Activated CD4-positive, alpha-beta T cell treated with anti-CD3 and anti-CD28 coated beads, Interleukin-2, amount 10 ng/mL, durations not matched to agents 7 days and 5 days (primary cell): Measurements from ENCODE around the gene VPS8. TPM values are rescaled to one million over a fixed set of nuclear protein-coding genes. Genes with fewer than 3 reads are reported as not detected.
"Not testable (repeated sequence)": the region's sequence is repeated elsewhere in the genome, so short reads cannot be mapped to it uniquely, and the experiment has no call there.

Source experiments
- CTCF ChIA-PET: fragments of 350-600 bp; sonication (Branson Sonifier 250); formaldehyde crosslinking; loops from one replicate; lab custom pipeline; 2021; ENCODE audit warnings: antibody characterized with exemption; lab: Charles Lee
- POLR2A ChIA-PET: fragments of 350-600 bp; sonication (Branson Sonifier 250); formaldehyde crosslinking; loops from one replicate; lab custom pipeline; 2021; ENCODE audit warnings: antibody characterized with exemption; lab: Charles Lee
- DNase-seq: peaks from one replicate; pipeline ENCODE4 v3.0.0-alpha.2; 2020
- H3K27ac Mint-ChIP-seq: one replicate; pipeline ENCODE4 v1.8.0; 2021; ENCODE audit warnings: mild to moderate bottlenecking, moderate library complexity, mixed read lengths
- H3K27me3 Mint-ChIP-seq: one replicate; pipeline ENCODE4 v1.8.0; 2021; ENCODE audit warnings: mixed read lengths
- H3K36me3 Mint-ChIP-seq: one replicate; pipeline ENCODE4 v1.8.0; 2021; ENCODE audit warnings: low read depth, mixed read lengths
- H3K4me1 Mint-ChIP-seq: one replicate; pipeline ENCODE4 v1.8.0; 2021; ENCODE audit warnings: mixed read lengths
- H3K4me3 Mint-ChIP-seq: one replicate; pipeline ENCODE4 v1.8.0; 2021; ENCODE audit warnings: mild to moderate bottlenecking, moderate library complexity, mixed read lengths
- H3K9me3 Mint-ChIP-seq: one replicate; pipeline ENCODE4 v1.8.0; 2021; ENCODE audit warnings: mixed read lengths
- total RNA-seq, 2 experiments: library from RNA; stranded (reverse); gene quantifications; one replicate each; pipeline ENCODE4 v1.2.3, GENCODE V29; 2021

The VPS8 gene
- total RNA-seq, 2 experiments from 2014 or later: 63.0 to 69.3 TPM

DNA sequence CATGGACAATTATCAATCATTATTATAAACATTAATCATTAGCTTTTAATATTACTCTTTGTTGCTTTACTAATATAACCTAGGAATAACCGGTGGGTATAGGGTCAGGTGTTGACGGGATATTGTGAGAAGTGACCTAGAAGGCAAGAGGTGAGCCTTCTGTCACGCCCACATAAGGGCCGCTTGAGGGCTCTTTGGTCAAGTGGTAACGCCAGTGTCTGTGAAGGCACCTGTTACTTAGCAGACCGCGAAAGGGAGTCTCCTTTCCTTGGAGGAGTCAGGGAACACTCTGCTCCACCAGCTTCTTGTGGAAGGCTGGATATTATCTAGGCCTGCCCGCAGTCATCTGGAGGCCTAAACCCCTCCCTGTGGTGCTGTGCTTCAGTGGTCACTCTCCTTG lies 142.9 kb downstream of the VPS8 start:
- H3K9me3 Mint-ChIP-seq, H3K4me3 Mint-ChIP-seq, H3K4me1 Mint-ChIP-seq, H3K27ac Mint-ChIP-seq, POLR2A ChIA-PET, DNase-seq, H3K27me3 Mint-ChIP-seq: not testable (repeated sequence)
- peaks cover 29% of the 10 kb centered on the region for H3K36me3 Mint-ChIP-seq
- CTCF ChIA-PET: interaction anchor here (1.5 kb wide), 1 partner anchor 11 kb away, joined by 5 read pairs; no protein-coding TSS in a partner anchor

DNA sequence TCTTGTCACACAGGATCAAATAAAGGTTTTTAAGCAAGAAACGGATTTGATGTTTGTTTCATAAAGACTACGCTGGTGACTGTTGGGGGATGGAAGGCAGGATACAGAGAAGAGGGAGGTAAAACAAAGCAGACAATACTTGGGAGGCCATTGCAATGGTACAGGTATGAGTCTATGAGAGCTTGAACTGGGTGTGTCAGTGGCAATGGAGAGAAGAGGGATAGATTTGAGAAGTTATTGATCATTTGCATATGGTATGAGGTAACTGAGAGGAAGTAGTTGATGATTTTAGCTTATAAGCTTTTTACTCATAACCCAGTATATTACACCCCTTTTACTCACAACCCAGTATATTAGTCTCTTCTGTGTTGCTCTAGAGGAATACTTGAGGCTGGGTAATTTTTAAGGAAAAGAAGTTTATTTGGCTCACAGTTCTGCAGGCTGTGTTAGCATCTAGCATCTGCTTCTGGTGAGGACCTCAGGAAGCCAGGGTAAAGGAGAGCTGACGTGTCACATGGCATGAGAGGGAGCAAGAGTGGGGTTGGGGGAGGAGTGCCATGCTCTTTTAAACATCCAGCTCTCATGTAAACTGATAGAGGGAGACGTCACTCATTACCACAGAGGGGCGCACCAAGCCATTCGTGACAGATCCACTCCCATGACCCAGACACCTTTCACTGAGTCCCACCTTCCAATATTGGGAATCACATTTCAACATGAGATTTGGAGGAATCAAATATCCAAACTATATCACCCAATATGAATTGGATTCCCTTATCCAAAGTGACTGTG lies 153.9 kb downstream of the VPS8 start:
- Mint-ChIP-seq H3K27ac (no peak overlapping the region), H3K36me3 (peaks cover 45% of the 10 kb centered on the region), H3K9me3 (no peaks in the 10 kb centered on the region), H3K27me3 (no peaks in the 10 kb centered on the region), H3K4me3 (no peak overlapping the region), H3K4me1 (peaks cover 16% of the 10 kb centered on the region)
- CTCF ChIA-PET: interaction anchor here (0.6 to 1.1 kb wide), 3 partner anchors 10 to 1973 kb away, joined by 3 to 5 read pairs (median 3); no protein-coding TSS in a partner anchor
- POLR2A ChIA-PET: no interaction called here
- no peak for DNase-seq

DNA sequence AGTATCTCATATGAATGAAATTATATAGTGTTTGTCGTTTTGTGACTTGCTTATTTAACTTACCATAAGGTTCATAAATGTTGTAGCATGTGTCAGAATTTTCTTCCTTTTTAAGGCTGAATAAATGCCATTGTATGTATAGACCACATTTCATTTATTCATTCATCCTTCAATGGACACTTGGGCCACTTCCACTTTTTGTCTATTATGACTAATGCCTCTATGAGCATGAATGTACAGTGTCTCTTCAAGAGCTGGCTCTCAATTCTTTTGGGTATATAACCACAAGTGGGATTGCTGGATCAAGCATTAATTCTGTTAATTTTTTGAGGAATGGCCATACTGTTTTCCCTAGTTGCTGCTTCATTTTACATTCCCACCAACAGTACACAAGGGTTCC lies 156.1 kb downstream of the VPS8 start:
- peaks cover 16% of the 10 kb centered on the region for H3K4me1 Mint-ChIP-seq

DNA sequence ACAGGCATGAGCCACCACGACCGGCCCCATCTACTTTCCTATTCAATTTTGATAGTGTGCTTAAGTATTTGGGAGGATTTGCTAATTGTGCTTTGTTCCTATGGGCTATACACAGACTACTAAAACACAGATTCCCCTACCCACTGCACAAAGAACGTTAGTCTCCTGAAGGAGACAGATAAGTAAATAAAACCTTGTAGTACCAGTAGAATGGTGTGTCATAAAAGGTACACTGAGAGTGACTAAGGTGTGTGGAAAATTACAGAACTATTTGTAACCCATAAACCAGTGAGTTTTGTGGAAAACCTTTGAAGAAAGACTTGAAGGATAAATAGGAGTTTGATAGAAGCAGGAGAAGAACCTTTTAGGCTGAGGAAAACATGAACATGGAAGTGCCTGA lies 158.2 kb downstream of the VPS8 start:
- DNase-seq: no peak
- peaks cover 64% of the 10 kb centered on the region for H3K36me3 Mint-ChIP-seq
- no peak overlapping the region for H3K4me3 Mint-ChIP-seq
- H3K27ac Mint-ChIP-seq: no peak overlapping the region
- H3K27me3 Mint-ChIP-seq: no peaks in the 10 kb centered on the region
- ChIA-PET POLR2A (no interaction called here), CTCF (no interaction called here)
- peaks cover 16% of the 10 kb centered on the region for H3K4me1 Mint-ChIP-seq
- H3K9me3 Mint-ChIP-seq: peaks cover 2% of the 10 kb centered on the region

More for the DNA sequence above, 156.1 kb downstream of the VPS8 start:
- no peaks in the 10 kb centered on the region for H3K27me3 Mint-ChIP-seq
- no peak for DNase-seq
- no peak overlapping the region for H3K27ac Mint-ChIP-seq
- peaks cover 51% of the 10 kb centered on the region for H3K36me3 Mint-ChIP-seq
- POLR2A ChIA-PET: no interaction called here
- H3K9me3 Mint-ChIP-seq: no peaks in the 10 kb centered on the region
- H3K4me3 Mint-ChIP-seq: no peak overlapping the region
- CTCF ChIA-PET: no interaction called here

DNA sequence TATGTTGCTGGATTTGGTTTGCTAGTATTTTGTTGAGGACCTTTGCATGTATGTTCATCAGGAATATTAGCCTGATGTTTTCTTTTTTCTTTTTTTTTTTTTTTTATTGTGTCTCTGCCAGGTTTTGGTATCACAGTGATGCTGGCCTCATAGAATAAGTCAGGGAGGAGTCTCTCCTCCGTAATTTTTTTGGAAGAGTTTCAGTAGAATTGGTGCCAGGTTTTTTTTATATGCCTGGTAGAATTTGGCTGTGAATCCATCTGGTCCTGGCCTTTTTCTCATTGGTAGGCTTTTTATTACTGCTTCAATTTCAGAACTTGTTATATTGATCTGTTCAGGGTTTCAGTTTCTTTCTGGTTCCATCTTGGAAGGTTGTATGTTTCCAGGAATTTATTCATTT lies 165.8 kb downstream of the VPS8 start:
- DNase-seq: no peak
- H3K27me3 Mint-ChIP-seq: no peaks in the 10 kb centered on the region
- ChIA-PET CTCF (no interaction called here), POLR2A (no interaction called here)
- H3K36me3 Mint-ChIP-seq: peaks cover 46% of the 10 kb centered on the region
- peaks cover 7% of the 10 kb centered on the region for H3K9me3 Mint-ChIP-seq
- no peaks in the 10 kb centered on the region for H3K4me1 Mint-ChIP-seq
- H3K4me3 Mint-ChIP-seq: no peak overlapping the region
- H3K27ac Mint-ChIP-seq: no peak overlapping the region

DNA sequence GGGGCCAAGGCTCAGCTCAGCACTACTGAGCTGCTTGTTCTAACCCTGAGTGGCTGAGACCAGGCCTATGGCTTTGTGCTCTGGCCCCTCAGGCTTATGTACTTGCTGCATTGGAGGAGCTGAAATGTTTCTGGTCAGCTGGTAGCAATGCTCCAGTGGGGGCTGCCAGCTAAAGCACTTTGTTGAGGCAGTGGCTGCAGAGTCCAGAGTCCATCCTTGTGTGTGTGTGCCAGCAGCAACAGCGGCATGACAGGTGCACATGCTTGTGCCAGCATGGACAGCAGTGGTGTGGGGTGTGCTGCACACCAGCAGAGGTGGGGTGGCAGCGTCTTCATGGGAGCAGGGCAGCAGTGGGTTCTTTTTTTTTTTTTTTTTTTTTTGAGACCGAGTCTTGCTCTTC lies 169.1 kb downstream of the VPS8 start:
- Mint-ChIP-seq H3K27ac (no peak overlapping the region), H3K4me3 (no peak overlapping the region), H3K36me3 (peaks cover 29% of the 10 kb centered on the region), H3K4me1 (no peaks in the 10 kb centered on the region), H3K9me3 (no peaks in the 10 kb centered on the region), H3K27me3 (no peaks in the 10 kb centered on the region)
- DNase-seq: no peak
- ChIA-PET POLR2A (no interaction called here), CTCF (no interaction called here)

DNA sequence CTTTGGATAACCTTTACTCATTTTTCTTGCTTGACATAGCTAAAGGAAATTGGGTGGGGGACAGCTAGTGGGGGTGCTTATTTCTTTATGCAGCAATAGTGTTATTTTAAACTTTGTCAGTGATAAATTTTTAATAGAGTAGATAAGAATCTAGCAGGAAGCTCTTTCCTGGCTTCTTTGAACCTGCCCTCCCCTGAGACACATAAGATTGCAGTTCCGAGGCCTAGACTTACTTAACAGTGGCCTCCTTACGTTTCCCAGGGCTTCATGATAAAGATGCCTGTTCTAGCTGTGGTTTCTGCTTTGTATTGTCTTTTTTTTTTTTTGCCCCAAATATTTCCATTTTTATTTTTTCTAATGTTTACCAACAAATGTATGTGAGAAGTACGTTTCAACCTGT lies 170.1 kb downstream of the VPS8 start:
- H3K4me1 Mint-ChIP-seq: no peaks in the 10 kb centered on the region
- CTCF ChIA-PET: interaction anchor here (1.4 to 1.5 kb wide), 2 partner anchors 9 to 32 kb away, joined by 3 read pairs; no protein-coding TSS in a partner anchor
- H3K36me3 Mint-ChIP-seq: peaks cover 26% of the 10 kb centered on the region
- H3K9me3 Mint-ChIP-seq: no peaks in the 10 kb centered on the region
- POLR2A ChIA-PET: no interaction called here
- no peaks in the 10 kb centered on the region for H3K27me3 Mint-ChIP-seq
- DNase-seq: no peak
- H3K4me3 Mint-ChIP-seq: no peak overlapping the region
- no peak overlapping the region for H3K27ac Mint-ChIP-seq

DNA sequence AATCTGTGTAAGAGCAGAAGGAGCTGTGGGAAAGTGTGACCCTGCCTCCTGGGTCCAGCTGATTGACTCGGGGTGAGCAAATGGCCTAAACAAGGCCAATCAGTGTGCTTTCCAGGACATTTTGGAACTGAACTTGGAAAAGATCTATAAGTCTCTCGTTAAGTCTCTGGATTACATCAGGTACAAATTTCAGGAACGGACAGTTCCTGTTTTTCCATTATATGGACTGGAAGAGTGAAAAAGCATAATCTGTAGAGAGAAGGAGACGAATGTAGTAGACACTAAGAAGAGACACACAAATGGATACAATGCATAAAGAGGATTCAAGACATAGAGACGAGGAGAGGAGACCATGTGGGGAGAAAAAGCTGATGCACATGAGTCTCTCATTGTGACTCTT lies 173.6 kb downstream of the VPS8 start:
- Mint-ChIP-seq H3K27ac (no peak overlapping the region), H3K4me3 (no peak overlapping the region), H3K4me1 (no peaks in the 10 kb centered on the region), H3K27me3 (no peaks in the 10 kb centered on the region), H3K9me3 (no peaks in the 10 kb centered on the region), H3K36me3 (peaks cover 31% of the 10 kb centered on the region)
- no peak for DNase-seq
- ChIA-PET POLR2A (no interaction called here), CTCF (no interaction called here)

DNA sequence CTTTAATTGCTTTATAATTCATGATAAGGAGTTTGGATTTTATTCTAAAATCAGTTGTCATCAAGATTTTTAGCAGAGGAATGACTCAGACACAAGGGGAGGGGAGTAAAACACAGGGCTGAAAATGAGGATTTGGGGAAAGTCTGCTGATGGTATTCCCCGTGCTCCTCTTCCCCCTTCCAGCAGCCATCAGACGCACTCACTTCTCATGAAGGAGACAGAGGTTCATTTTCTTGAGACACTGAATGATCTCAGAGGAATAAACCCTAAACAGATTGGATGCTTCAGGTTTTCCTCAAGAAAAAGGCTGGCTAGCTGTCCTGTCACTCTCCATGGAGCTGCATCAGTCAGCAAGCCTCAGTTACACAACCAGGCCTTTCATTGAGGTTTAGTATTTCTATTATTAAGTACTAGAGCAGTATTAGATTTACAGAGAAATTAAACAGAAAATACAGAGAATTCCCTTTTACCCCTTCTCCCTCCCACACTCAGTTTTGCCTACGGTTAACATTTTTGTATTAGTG lies 174.5 kb downstream of the VPS8 start:
- peaks cover 31% of the 10 kb centered on the region for H3K36me3 Mint-ChIP-seq
- CTCF ChIA-PET: no interaction called here
- POLR2A ChIA-PET: no interaction called here
- no peak overlapping the region for H3K27ac Mint-ChIP-seq
- no peak for DNase-seq
- no peaks in the 10 kb centered on the region for H3K4me1 Mint-ChIP-seq
- no peak overlapping the region for H3K4me3 Mint-ChIP-seq
- H3K27me3 Mint-ChIP-seq: no peaks in the 10 kb centered on the region
- H3K9me3 Mint-ChIP-seq: no peaks in the 10 kb centered on the region

DNA sequence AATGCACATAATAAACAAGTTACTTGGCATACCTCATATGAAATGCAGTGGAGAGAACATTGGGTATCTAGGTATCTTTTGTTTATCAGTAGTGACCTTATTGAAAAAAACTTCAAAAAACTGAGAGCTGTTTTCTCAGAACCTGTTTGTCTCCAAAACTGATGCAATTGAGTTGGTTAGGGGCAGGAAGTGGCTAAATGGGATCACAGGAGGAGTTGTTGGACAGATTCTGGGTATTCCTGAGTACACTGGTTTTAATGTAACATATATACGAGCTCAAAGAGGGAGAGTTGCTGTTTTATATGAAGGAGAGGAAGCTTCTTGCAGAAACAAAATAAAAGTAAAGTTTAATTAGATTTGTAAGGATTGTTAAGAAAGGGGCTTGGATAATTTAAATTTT lies 181.4 kb downstream of the VPS8 start:
- H3K27ac Mint-ChIP-seq: no peak overlapping the region
- no peaks in the 10 kb centered on the region for H3K27me3 Mint-ChIP-seq
- CTCF ChIA-PET: no interaction called here

DNA sequence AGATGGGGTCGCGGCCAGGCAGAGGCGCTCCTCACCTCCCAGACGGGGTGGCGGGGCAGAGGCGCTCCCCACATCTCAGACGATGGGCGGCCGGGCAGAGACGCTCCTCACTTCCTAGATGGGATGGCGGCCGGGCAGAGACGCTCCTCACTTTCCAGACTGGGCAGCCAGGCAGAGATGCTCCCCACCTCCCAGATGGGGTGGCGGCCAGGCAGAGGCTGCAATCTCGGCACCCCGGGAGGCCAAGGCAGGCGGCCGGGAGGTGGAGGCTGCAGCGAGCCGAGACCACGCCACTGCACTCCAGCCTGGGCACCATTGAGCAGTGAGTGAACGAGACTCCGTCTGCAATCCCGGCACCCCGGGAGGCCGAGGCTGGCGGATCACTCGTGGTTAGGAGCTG lies 191.9 kb downstream of the VPS8 start:
- POLR2A ChIA-PET, CTCF ChIA-PET, H3K4me1 Mint-ChIP-seq, DNase-seq, H3K27me3 Mint-ChIP-seq, H3K27ac Mint-ChIP-seq, H3K4me3 Mint-ChIP-seq: not testable (repeated sequence)
- peaks cover 68% of the 10 kb centered on the region for H3K36me3 Mint-ChIP-seq
- peaks cover 10% of the 10 kb centered on the region for H3K9me3 Mint-ChIP-seq

More for the DNA sequence above, 181.4 kb downstream of the VPS8 start:
- no peak for DNase-seq
- Mint-ChIP-seq H3K4me3 (no peak overlapping the region), H3K36me3 (peaks cover 12% of the 10 kb centered on the region), H3K9me3 (no peaks in the 10 kb centered on the region), H3K4me1 (peaks cover 8% of the 10 kb centered on the region)
- POLR2A ChIA-PET: no interaction called here

DNA sequence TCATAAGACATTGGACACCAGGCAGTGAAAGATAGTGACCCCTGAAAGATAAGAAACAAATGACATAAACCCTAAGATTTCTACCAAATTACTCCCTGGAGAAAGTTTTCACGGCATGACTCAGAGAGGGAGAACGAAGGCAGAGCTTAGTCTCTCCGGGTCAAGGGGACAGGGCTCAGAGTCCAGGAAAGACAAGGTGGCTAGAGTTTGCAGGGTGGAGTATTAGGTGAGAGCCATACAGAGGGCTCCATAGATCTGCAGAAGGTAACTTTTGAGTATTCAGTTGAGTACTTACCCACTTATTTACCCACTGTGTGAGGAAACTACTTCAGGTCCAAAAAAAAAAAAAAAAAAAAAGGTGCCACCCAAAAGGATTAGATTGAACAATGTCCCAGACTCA lies 197.7 kb downstream of the VPS8 start:
- CTCF ChIA-PET: interaction anchor here (0.6 kb wide), 1 partner anchor 63 kb away, joined by 3 read pairs; no protein-coding TSS in a partner anchor
- H3K27ac Mint-ChIP-seq: no peak overlapping the region
- no peak overlapping the region for H3K4me3 Mint-ChIP-seq
- H3K9me3 Mint-ChIP-seq: peaks cover 17% of the 10 kb centered on the region
- H3K36me3 Mint-ChIP-seq: peaks cover 53% of the 10 kb centered on the region
- POLR2A ChIA-PET: no interaction called here
- no peaks in the 10 kb centered on the region for H3K4me1 Mint-ChIP-seq
- H3K27me3 Mint-ChIP-seq: no peaks in the 10 kb centered on the region
- no peak for DNase-seq

DNA sequence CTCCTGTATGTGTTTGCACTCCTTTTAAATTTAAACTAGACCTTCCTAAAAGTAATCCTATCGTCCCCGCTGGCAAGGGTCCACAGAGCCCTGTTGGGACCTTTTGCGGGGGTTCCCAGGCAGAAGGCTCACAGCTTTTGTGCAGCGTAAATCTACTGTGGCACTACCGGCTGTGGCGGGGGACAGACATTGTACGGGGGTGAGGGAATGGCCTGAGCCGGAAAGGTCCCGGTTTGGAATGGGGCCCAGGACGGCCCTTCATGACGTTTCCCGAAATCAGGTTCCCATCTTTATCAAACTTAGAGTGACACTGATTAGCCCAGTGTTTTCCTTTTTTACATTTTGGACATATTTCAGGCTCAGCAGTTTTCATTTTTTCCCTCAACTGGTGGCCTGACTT lies 205.6 kb downstream of the VPS8 start:
- H3K9me3 Mint-ChIP-seq, H3K4me3 Mint-ChIP-seq, H3K4me1 Mint-ChIP-seq, DNase-seq, H3K27ac Mint-ChIP-seq, POLR2A ChIA-PET, H3K27me3 Mint-ChIP-seq: not testable (repeated sequence)
- CTCF ChIA-PET: interaction anchor here (0.6 kb wide), 1 partner anchor 597 kb away, joined by 3 read pairs; no protein-coding TSS in a partner anchor
- H3K36me3 Mint-ChIP-seq: peaks cover 21% of the 10 kb centered on the region
